K562 treated with DMSO at 1 percent for 48 hours (cell line): ENCODE measurements around the gene FAM237A. TPM values are rescaled to one million over a fixed set of nuclear protein-coding genes. Genes with fewer than 3 reads are reported as not detected.

ENCODE experiments used
- total RNA-seq: library from RNA; unstranded; fragments of 300-600 nt; gene quantifications from 2 replicates; pipeline ENCODE4 v1.2.3, GENCODE V29; 2022; ENCODE audit warnings: low replicate concordance; ENCODE audit errors: extremely low read depth

FAM237A gene
- total RNA-seq: not detected in 2 replicates

GRCh38 chr2:206642075-206643025, at the start of gene FAM237A:
TSS of gene FAM237A (plus strand) at chr2:206642487. CDS start at chr2:206644237, 1,750 bp downstream.

Other genes starting within 250 kb of the FAM237A start
- gene ADAM23, start 199.0 kb upstream of the FAM237A start, total RNA-seq: not detected in 2 replicates
- not detected in 2 replicates for gene DYTN, start 75.9 kb downstream of the FAM237A start, total RNA-seq
- not detected in 2 replicates for gene MDH1B, start 122.8 kb downstream of the FAM237A start, total RNA-seq
- gene FASTKD2, start 123.1 kb downstream of the FAM237A start, total RNA-seq: not detected in 2 replicates